HepG2 (cell line): ENCODE measurements around the gene CRADD. TPM values are rescaled to one million over a fixed set of nuclear protein-coding genes. Genes with fewer than 3 reads are reported as not detected.

Source experiments
- HMGXB3 ChIP-seq: sonication (generic); formaldehyde crosslinking; IDR thresholded peaks from 2 replicates; pipeline ENCODE4 v1.4.0; 2020; ENCODE audit warnings: missing genetic modification reagents, borderline replicate concordance
- IRF2 ChIP-seq: IDR thresholded peaks from 2 replicates; pipeline ENCODE4 v1.6.1; 2018; ENCODE audit warnings: missing genetic modification reagents, missing compliant biosample characterization
- MED1 ChIP-seq: sonication (generic); formaldehyde crosslinking; IDR thresholded peaks from 2 replicates; pipeline ENCODE4 v1.4.0; 2020; ENCODE audit warnings: missing genetic modification reagents
- NR2F1 ChIP-seq, 2 experiments: fragments of 450-650 bp in 1 of 2; formaldehyde crosslinking in 1 of 2; IDR thresholded peaks; 2 replicates each; pipeline versions ENCODE4 v1.5.0 to v1.6.1; 2016 to 2020; ENCODE audit warnings: mild to moderate bottlenecking in 1 of 2, missing compliant biosample characterization in 1 of 2, missing genetic modification reagents in 1 of 2, moderate library complexity in 1 of 2
- PAWR ChIP-seq: sonication (generic); formaldehyde crosslinking; IDR thresholded peaks from 2 replicates; pipeline ENCODE4 v1.4.0; 2020; ENCODE audit warnings: missing genetic modification reagents, mild to moderate bottlenecking, borderline replicate concordance
- PRMT3 ChIP-seq: sonication (generic); formaldehyde crosslinking; IDR thresholded peaks from 2 replicates; pipeline ENCODE4 v1.8.1; 2022; ENCODE audit warnings: low read depth, mild to moderate bottlenecking, moderate library complexity, missing genetic modification reagents, borderline replicate concordance
- SRSF4 ChIP-seq: fragments of 200-400 bp; formaldehyde crosslinking; IDR thresholded peaks from one replicate; pipeline ENCODE4 v1.6.1; 2018; ENCODE audit warnings: mild to moderate bottlenecking, low read depth, low read length, moderate library complexity; ENCODE audit not compliant: poor library complexity, severe bottlenecking
- ZGPAT ChIP-seq: IDR thresholded peaks from 2 replicates; pipeline ENCODE4 v1.6.1; 2016; ENCODE audit warnings: mild to moderate bottlenecking
- ZNF121 ChIP-seq: sonication (generic); formaldehyde crosslinking; IDR thresholded peaks from 2 replicates; pipeline ENCODE4 v1.5.0; 2020; ENCODE audit warnings: mild to moderate bottlenecking, missing genetic modification reagents
- polyA plus RNA-seq, 8 experiments: library from polyadenylated mRNA; depleted of rRNA in 3 of 8; stranded (reverse) in 7 of 8; unstranded in 1 of 8; fragments of >200 nt; fragmentation: Illumina TruSeq in 4 of 8; extraction: Trizol in 4 of 8; gene quantifications; 2 replicates each; pipeline versions ENCODE4 v1.2.1 to v1.2.3, GENCODE V29; 2011 to 2016; ENCODE audit warnings: low read depth in 4 of 8, missing spikeins in 1 of 8, mixed read lengths in 1 of 8; ENCODE audit not compliant: insufficient read depth in 1 of 8
- total RNA-seq, 5 experiments: library from RNA; depleted of rRNA; stranded (reverse); fragments of >200 nt; fragmentation: Illumina TruSeq; extraction: Trizol; gene quantifications; 2 replicates each; pipeline ENCODE4 v1.2.3, GENCODE V29; 2016; ENCODE audit warnings: low read depth in 1 of 5
- TF ChIP-seq, protein P1 (sequence below): sonication (generic); formaldehyde crosslinking; IDR thresholded peaks from 2 replicates; pipeline ENCODE4 v1.4.0; 2020; ENCODE audit warnings: missing genetic modification reagents, borderline replicate concordance
- TF ChIP-seq, protein P2 (sequence below): sonication (generic); formaldehyde crosslinking; IDR thresholded peaks from 2 replicates; pipeline ENCODE4 v1.5.1; 2020; ENCODE audit warnings: mild to moderate bottlenecking, missing genetic modification reagents, moderate library complexity
- TF ChIP-seq, protein P3 (sequence below): sonication (generic); formaldehyde crosslinking; IDR thresholded peaks from 2 replicates; pipeline ENCODE4 v1.8.1; 2023; ENCODE audit warnings: mild to moderate bottlenecking, missing genetic modification reagents

CRADD gene
- total and polyA plus RNA-seq, 2 of the 13 experiments (the other 11 are each of a cell fraction or from before 2014, with no cell fraction given): 12.4 to 18.8 TPM

DNA sequence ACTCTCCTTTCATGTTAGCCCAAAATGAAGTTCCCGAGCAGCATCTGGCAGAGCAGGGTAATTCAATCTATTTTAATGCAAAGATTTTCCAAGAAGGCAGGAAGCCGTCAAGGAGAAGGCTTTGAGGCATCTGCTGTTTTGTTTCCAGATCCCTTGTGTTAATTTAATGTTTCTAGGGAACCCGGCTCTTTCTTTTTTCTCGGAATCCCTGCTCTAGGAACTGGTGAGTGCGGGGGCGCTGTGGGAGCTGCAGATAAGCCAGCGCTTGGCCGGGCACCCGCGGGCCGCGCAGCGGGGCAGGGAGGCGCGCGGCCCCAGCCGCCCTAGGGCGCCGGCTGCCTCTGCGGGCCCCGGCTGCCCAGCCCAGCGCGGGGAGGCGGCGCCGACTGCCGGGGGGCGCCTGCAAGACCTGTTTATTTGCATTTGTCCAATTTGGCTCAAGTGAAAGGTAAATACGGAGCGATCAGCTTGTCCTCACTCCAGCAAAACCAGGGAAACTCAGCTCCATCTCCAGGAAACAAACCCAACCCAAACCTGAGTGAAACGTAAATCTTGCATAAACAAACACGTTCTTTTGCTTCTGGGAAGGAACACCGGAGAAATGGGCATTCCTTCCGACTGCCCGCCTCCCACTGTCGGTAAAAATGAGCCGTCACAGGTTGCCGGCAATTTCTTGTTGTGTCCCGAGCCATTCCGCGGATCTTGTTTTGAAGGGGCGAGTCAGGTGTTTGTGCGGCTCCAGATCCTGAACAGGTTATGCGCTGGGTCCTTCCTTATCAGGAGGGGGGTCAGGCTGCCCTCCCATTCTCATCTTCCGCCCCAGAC, 65.1 kb downstream of the CRADD start (continued):
- TF ChIP-seq, protein P1, sequence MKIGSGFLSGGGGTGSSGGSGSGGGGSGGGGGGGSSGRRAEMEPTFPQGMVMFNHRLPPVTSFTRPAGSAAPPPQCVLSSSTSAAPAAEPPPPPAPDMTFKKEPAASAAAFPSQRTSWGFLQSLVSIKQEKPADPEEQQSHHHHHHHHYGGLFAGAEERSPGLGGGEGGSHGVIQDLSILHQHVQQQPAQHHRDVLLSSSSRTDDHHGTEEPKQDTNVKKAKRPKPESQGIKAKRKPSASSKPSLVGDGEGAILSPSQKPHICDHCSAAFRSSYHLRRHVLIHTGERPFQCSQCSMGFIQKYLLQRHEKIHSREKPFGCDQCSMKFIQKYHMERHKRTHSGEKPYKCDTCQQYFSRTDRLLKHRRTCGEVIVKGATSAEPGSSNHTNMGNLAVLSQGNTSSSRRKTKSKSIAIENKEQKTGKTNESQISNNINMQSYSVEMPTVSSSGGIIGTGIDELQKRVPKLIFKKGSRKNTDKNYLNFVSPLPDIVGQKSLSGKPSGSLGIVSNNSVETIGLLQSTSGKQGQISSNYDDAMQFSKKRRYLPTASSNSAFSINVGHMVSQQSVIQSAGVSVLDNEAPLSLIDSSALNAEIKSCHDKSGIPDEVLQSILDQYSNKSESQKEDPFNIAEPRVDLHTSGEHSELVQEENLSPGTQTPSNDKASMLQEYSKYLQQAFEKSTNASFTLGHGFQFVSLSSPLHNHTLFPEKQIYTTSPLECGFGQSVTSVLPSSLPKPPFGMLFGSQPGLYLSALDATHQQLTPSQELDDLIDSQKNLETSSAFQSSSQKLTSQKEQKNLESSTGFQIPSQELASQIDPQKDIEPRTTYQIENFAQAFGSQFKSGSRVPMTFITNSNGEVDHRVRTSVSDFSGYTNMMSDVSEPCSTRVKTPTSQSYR (CRISPR knock-in tag): no peak
- TF ChIP-seq HMGXB3 (CRISPR knock-in tag) (no peak), SRSF4 (no peak), ZNF121 (no peak), ZGPAT (no peak; the same call in 1 of the 2 replicates), IRF2 (peak; percentile 42; the same call in 1 of the 2 replicates), PRMT3 (CRISPR knock-in tag) (no peak), PAWR (CRISPR knock-in tag) (no peak), NR2F1 (CRISPR knock-in tag; IDR thresholded peaks at IDR 0.05) (no peak), MED1 (CRISPR knock-in tag) (no peak)
- TF ChIP-seq, protein P2, sequence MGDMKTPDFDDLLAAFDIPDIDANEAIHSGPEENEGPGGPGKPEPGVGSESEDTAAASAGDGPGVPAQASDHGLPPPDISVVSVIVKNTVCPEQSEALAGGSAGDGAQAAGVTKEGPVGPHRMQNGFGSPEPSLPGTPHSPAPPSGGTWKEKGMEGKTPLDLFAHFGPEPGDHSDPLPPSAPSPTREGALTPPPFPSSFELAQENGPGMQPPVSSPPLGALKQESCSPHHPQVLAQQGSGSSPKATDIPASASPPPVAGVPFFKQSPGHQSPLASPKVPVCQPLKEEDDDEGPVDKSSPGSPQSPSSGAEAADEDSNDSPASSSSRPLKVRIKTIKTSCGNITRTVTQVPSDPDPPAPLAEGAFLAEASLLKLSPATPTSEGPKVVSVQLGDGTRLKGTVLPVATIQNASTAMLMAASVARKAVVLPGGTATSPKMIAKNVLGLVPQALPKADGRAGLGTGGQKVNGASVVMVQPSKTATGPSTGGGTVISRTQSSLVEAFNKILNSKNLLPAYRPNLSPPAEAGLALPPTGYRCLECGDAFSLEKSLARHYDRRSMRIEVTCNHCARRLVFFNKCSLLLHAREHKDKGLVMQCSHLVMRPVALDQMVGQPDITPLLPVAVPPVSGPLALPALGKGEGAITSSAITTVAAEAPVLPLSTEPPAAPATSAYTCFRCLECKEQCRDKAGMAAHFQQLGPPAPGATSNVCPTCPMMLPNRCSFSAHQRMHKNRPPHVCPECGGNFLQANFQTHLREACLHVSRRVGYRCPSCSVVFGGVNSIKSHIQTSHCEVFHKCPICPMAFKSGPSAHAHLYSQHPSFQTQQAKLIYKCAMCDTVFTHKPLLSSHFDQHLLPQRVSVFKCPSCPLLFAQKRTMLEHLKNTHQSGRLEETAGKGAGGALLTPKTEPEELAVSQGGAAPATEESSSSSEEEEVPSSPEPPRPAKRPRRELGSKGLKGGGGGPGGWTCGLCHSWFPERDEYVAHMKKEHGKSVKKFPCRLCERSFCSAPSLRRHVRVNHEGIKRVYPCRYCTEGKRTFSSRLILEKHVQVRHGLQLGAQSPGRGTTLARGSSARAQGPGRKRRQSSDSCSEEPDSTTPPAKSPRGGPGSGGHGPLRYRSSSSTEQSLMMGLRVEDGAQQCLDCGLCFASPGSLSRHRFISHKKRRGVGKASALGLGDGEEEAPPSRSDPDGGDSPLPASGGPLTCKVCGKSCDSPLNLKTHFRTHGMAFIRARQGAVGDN (CRISPR knock-in tag): peak; percentile 56; the same call in 1 of the 2 replicates
- TF ChIP-seq, protein P3, sequence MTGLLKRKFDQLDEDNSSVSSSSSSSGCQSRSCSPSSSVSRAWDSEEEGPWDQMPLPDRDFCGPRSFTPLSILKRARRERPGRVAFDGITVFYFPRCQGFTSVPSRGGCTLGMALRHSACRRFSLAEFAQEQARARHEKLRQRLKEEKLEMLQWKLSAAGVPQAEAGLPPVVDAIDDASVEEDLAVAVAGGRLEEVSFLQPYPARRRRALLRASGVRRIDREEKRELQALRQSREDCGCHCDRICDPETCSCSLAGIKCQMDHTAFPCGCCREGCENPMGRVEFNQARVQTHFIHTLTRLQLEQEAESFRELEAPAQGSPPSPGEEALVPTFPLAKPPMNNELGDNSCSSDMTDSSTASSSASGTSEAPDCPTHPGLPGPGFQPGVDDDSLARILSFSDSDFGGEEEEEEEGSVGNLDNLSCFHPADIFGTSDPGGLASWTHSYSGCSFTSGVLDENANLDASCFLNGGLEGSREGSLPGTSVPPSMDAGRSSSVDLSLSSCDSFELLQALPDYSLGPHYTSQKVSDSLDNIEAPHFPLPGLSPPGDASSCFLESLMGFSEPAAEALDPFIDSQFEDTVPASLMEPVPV (CRISPR knock-in tag): no peak
